Panc1 (cell line): ENCODE measurements around the gene SRSF1. TPM values are rescaled to one million over a fixed set of nuclear protein-coding genes. Genes with fewer than 3 reads are reported as not detected.
A peak's percentile ranks its signal among the peaks of the same experiment; 100 is the strongest.

Experiments used
- ATAC-seq: fragments of 200-7000 bp; cut with Tn5 transposase; 2 replicates; pipeline ENCODE4 v1.9.1; 2020; ENCODE audit warnings: mild to moderate bottlenecking, moderate library complexity
- BruUV-seq: library from RNA; stranded (reverse); fragments of 400-500 nt; replicated peaks from 2 replicates; lab custom pipeline; 2021; lab: Mats Ljungman, UMichigan
- CTCF ChIA-PET: fragments of 300-600 bp; sonication (Branson Sonifier 250); formaldehyde crosslinking; loops from one replicate; lab custom pipeline; 2022; ENCODE audit warnings: antibody characterized with exemption; lab: Charles Lee
- POLR2A ChIA-PET: fragments of 300-600 bp; sonication (Branson Sonifier 250); formaldehyde crosslinking; loops from one replicate; lab custom pipeline; 2022; ENCODE audit warnings: antibody characterized with exemption; lab: Charles Lee
- DNase-seq: peaks from one replicate; pipeline ENCODE4 v3.0.0-alpha.2; 2010; ENCODE audit warnings: low read depth, low spot score
- H3K27ac ChIP-seq: 2 replicates; pipeline ENCODE4 v1.5.1; 2011; ENCODE audit warnings: mild to moderate bottlenecking, low read length, inconsistent platforms
- H3K27me3 ChIP-seq: fragments of 200-500 bp; sonication (Bioruptor generic); 2 replicates; pipeline ENCODE4 v1.6.0; 2014; ENCODE audit warnings: low read length, inconsistent platforms; ENCODE audit not compliant: control insufficient read depth, insufficient read depth
- H3K36me3 ChIP-seq: fragments of 200-500 bp; sonication (Bioruptor generic); 2 replicates; pipeline ENCODE4 v1.5.1; 2014; ENCODE audit warnings: inconsistent platforms, mild to moderate bottlenecking, low read length, moderate library complexity; ENCODE audit not compliant: control insufficient read depth, insufficient read depth
- H3K4me1 ChIP-seq: 2 replicates; pipeline ENCODE4 v1.5.1; 2011; ENCODE audit warnings: inconsistent platforms, mild to moderate bottlenecking, low read length, moderate library complexity; ENCODE audit not compliant: control insufficient read depth, insufficient read depth
- H3K4me3 ChIP-seq, 2 experiments: 2 replicates each; pipeline ENCODE4 v1.5.1; 2011 to 2012; ENCODE audit warnings: low read depth in 2 of 2, low read length in 2 of 2, mild to moderate bottlenecking in 2 of 2, inconsistent platforms in 1 of 2, moderate library complexity in 1 of 2
- H3K9me3 ChIP-seq: fragments of 200-500 bp; sonication (Bioruptor generic); 2 replicates; pipeline ENCODE4 v1.5.1; 2014; ENCODE audit warnings: low read depth, mild to moderate bottlenecking, inconsistent platforms, low read length, moderate library complexity; ENCODE audit not compliant: control insufficient read depth, insufficient read depth
- CTCF ChIP-seq: fragments of 450-650 bp; IDR thresholded peaks from 2 replicates; pipeline ENCODE4 v1.5.1; 2017; ENCODE audit warnings: mild to moderate bottlenecking
- POLR2AphosphoS5 ChIP-seq: IDR thresholded peaks from 2 replicates; pipeline ENCODE4 v1.6.1; 2012; ENCODE audit warnings: mild to moderate bottlenecking, low read depth, low read length, moderate library complexity
- REST ChIP-seq, 2 experiments: IDR thresholded peaks; 2 replicates each; pipeline ENCODE4 v1.6.1; 2011 to 2012; ENCODE audit warnings: low read depth in 2 of 2, control low read depth in 1 of 2, low read length in 1 of 2, mild to moderate bottlenecking in 1 of 2, moderate library complexity in 1 of 2; ENCODE audit not compliant: insufficient read depth in 1 of 2
- SIN3A ChIP-seq: IDR thresholded peaks from 2 replicates; pipeline ENCODE4 v1.6.1; 2012; ENCODE audit warnings: low read depth, mild to moderate bottlenecking, low read length, moderate library complexity, borderline replicate concordance; ENCODE audit not compliant: insufficient read depth
- TCF7L2 ChIP-seq: IDR thresholded peaks from 2 replicates; pipeline ENCODE4 v1.6.1; 2011; ENCODE audit warnings: mild to moderate bottlenecking, low read depth, low read length, inconsistent platforms
- in situ Hi-C: cut with HindIII; loops from 2 replicates; pipeline ENCODE4 v1.10.0; 2016; ENCODE audit warnings: low sequenced_read_pairs, low pct_unique_long_range_greater_than_20kb
- intact Hi-C: fragments of 100-400 bp; cut with micrococcal nuclease; formaldehyde crosslinking; loops from one replicate; pipeline ENCODE4 v1.10.0; 2022; ENCODE audit not compliant: unreplicated experiment
- total RNA-seq: library from RNA; stranded (reverse); gene quantifications from one replicate; pipeline ENCODE4 v1.2.1, GENCODE V29; 2021; ENCODE audit not compliant: unreplicated experiment

SRSF1 gene
- total RNA-seq, 1 experiment from 2014 or later, result 362 TPM

DNA sequence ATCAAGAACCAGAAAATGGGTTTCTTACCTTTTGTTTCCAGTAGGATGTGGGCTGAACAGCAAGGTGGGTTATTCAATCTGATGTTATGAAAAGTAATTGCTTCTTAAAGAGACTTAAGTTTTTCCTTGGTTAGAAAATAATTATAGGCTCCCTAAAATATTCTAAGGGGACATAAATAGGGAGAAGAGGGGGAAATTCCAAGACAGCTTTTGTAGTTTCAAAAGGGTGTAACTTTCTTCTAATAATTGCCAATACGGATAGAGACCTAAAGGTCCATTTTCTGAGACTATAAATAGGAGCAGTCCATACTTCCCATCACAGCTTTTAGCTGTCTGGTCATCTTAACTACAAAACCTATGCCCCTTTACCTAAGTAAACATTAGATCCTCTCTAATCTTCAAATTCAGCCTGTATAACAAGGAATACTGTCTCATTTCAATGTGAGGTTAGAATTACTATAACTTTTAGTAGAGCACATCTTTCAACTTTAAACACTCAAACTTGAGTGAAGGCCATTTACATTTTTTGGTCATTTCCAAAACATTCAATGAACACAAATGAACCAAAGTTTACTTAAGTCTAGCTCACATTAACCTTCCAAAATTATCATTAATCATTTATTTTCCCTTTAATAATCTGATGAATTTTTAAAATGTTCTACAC is 5.5 kb downstream of the SRSF1 start:
- Histone ChIP-seq H3K4me1 (peaks cover 72% of the 10 kb centered on the region), H3K9me3 (no peaks in the 10 kb centered on the region), H3K27me3 (no peaks in the 10 kb centered on the region), H3K4me3 (no peak overlapping the region), H3K27ac (0 out of 2 replicates have a peak overlapping the region, but pooled peaks have one; percentile 1), H3K36me3 (peaks cover 91% of the 10 kb centered on the region)
- BruUV-seq, result no TSS peak
- DNase-seq (no peak), ATAC-seq (no peak)
- TF ChIP-seq REST (IDR thresholded peaks at IDR 0.05; ENCODE audit: insufficient read depth in 1 of 2, low read depth in 2 of 2, low read length in 1 of 2), result no peak
- no peak for TF ChIP-seq CTCF
- TF ChIP-seq POLR2AphosphoS5, result peak; percentile 47; the same call in 1 of the 2 replicates
- intact Hi-C loops (no loop called here), in situ Hi-C loops (no loop called here)
- POLR2A ChIA-PET, result interaction anchor here (0.6 to 1.1 kb wide), 4 partner anchors 22 to 142 kb away, joined by 3 to 9 read pairs (median 4); no protein-coding TSS in a partner anchor
- CTCF ChIA-PET, result interaction anchor here (0.6 kb wide), 1 partner anchor 53 kb away, joined by 3 read pairs; no protein-coding TSS in a partner anchor

- in situ Hi-C loops (loop anchor here (5.0 kb wide), 1 partner anchor 142 kb away; no protein-coding TSS in a partner anchor), intact Hi-C loops (no loop called here)
- BruUV-seq, result no TSS peak
- ChIA-PET CTCF (interaction anchor here (0.6 to 1.6 kb wide), 15 partner anchors 10 to 173 kb away, joined by 3 to 9 read pairs (median 3); partner anchors contain the start of gene MRPS23), POLR2A (interaction anchor here (0.8 to 1.8 kb wide), 6 partner anchors 8 to 149 kb away, joined by 3 to 10 read pairs (median 4); partner anchors contain the start of gene SRSF1)
- peak; percentile 74 for ATAC-seq
- Histone ChIP-seq H3K36me3 (peaks cover 73% of the 10 kb centered on the region), H3K9me3 (no peaks in the 10 kb centered on the region), H3K27me3 (no peaks in the 10 kb centered on the region), H3K4me3 (no peak overlapping the region), H3K4me1 (peaks cover 83% of the 10 kb centered on the region), H3K27ac (no peak overlapping the region)
- TF ChIP-seq CTCF (peak; percentile 81; the same call in 1 of the 2 replicates), SIN3A (no peak), POLR2AphosphoS5 (peak; percentile 61; the same call in 1 of the 2 replicates), TCF7L2 (no peak), REST (IDR thresholded peaks at IDR 0.05; ENCODE audit: insufficient read depth in 1 of 2, low read depth in 2 of 2, low read length in 1 of 2) (no peak)
- DNase-seq, result peak; percentile 55
Measured at GRCh38 chr17:57999496-58000017, 7.5 kb downstream of the SRSF1 start.
